Mesenchymal stem cell (in vitro differentiated cells and primary cell): ENCODE results near the gene TUBGCP6.
A peak's percentile ranks its signal among the peaks of the same experiment; 100 is the strongest.

Experiments
- DNase-seq: peaks from one replicate; pipeline ENCODE4 v3.0.0-alpha.2; 2013
- H2AFZ ChIP-seq: one replicate; pipeline ENCODE4 v1.6.1; 2013; ENCODE audit warnings: low read depth, mild to moderate bottlenecking, control low read depth, inconsistent platforms, low read length, moderate library complexity
- H2AK5ac ChIP-seq: 2 replicates; pipeline ENCODE4 v1.6.1; 2013; ENCODE audit warnings: low read length, moderate library complexity, mild to moderate bottlenecking, inconsistent platforms; ENCODE audit not compliant: severe bottlenecking
- H2BK120ac ChIP-seq: one replicate; pipeline ENCODE4 v1.6.1; 2013; ENCODE audit warnings: low read depth, mild to moderate bottlenecking, inconsistent platforms, low read length, moderate library complexity
- H2BK12ac ChIP-seq, 2 experiments: one replicate each; pipeline ENCODE4 v1.6.1; 2013; ENCODE audit warnings: inconsistent platforms in 2 of 2, low read length in 2 of 2, mild to moderate bottlenecking in 2 of 2, moderate library complexity in 2 of 2, control low read depth in 1 of 2
- H2BK15ac ChIP-seq: one replicate; pipeline ENCODE4 v1.6.1; 2013; ENCODE audit warnings: mild to moderate bottlenecking, low read depth, inconsistent platforms; ENCODE audit not compliant: poor library complexity, severe bottlenecking
- H2BK5ac ChIP-seq: 2 replicates; pipeline ENCODE4 v1.6.1; 2013; ENCODE audit warnings: low read depth, mild to moderate bottlenecking, low read length, control low read depth, inconsistent platforms; ENCODE audit not compliant: poor library complexity, severe bottlenecking
- H3K14ac ChIP-seq, 2 experiments: one replicate each; pipeline ENCODE4 v1.6.1; 2013; ENCODE audit warnings: inconsistent platforms in 2 of 2, low read length in 2 of 2, control low read depth in 1 of 2, mild to moderate bottlenecking in 1 of 2, moderate library complexity in 1 of 2
- H3K18ac ChIP-seq, 2 experiments: one replicate each; pipeline ENCODE4 v1.6.1; 2013; ENCODE audit warnings: inconsistent platforms in 2 of 2, low read length in 2 of 2, control low read depth in 1 of 2, low read depth in 1 of 2, mild to moderate bottlenecking in 1 of 2
- H3K23ac ChIP-seq, 2 experiments: one replicate each; pipeline ENCODE4 v1.6.1; 2013; ENCODE audit warnings: inconsistent platforms in 2 of 2, low read length in 2 of 2, mild to moderate bottlenecking in 2 of 2, moderate library complexity in 2 of 2, control low read depth in 1 of 2
- H3K27ac ChIP-seq: 2 replicates; pipeline ENCODE4 v1.5.1; 2013; ENCODE audit warnings: mild to moderate bottlenecking, moderate library complexity, low read length, control low read depth, inconsistent platforms; ENCODE audit not compliant: poor library complexity, severe bottlenecking
- H3K27me3 ChIP-seq, 2 experiments: 2 replicates each; pipeline versions ENCODE4 v1.6.1 to v1.7.0; 2013; ENCODE audit warnings: low read length in 2 of 2, mild to moderate bottlenecking in 2 of 2, moderate library complexity in 2 of 2, control low read depth in 1 of 2, inconsistent platforms in 1 of 2; ENCODE audit not compliant: control insufficient read depth in 1 of 2, insufficient read depth in 1 of 2
- H3K36me3 ChIP-seq, 2 experiments: 2 replicates each; pipeline versions ENCODE4 v1.6.1 to v1.7.0; 2013; ENCODE audit warnings: low read length in 2 of 2, control low read depth in 1 of 2, inconsistent platforms in 1 of 2, low read depth in 1 of 2, mild to moderate bottlenecking in 1 of 2; ENCODE audit not compliant: insufficient read depth in 2 of 2, control insufficient read depth in 1 of 2
- H3K4ac ChIP-seq, 2 experiments: one replicate each; pipeline ENCODE4 v1.6.1; 2013; ENCODE audit warnings: inconsistent platforms in 2 of 2, low read length in 2 of 2, mild to moderate bottlenecking in 2 of 2, moderate library complexity in 2 of 2, control low read depth in 1 of 2, low read depth in 1 of 2
- H3K4me1 ChIP-seq: 2 replicates; pipeline ENCODE4 v1.6.1; 2013; ENCODE audit warnings: low read depth, low read length, control low read depth; ENCODE audit not compliant: control insufficient read depth, insufficient read depth
- H3K4me2 ChIP-seq: 2 replicates; pipeline ENCODE4 v1.6.1; 2013; ENCODE audit warnings: low read length, mild to moderate bottlenecking, inconsistent platforms; ENCODE audit not compliant: poor library complexity, severe bottlenecking
- H3K4me3 ChIP-seq, 2 experiments: 2 replicates each; pipeline versions ENCODE4 v1.5.1 to v1.7.0; 2013; ENCODE audit warnings: low read length in 2 of 2, mild to moderate bottlenecking in 2 of 2, control low read depth in 1 of 2, low read depth in 1 of 2; ENCODE audit not compliant: insufficient read depth in 1 of 2
- H3K79me1 ChIP-seq: replicated peaks from 2 replicates; pipeline ENCODE4 v1.6.1; 2013; ENCODE audit warnings: mild to moderate bottlenecking, control low read depth, low read length, inconsistent platforms; ENCODE audit not compliant: poor library complexity, severe bottlenecking
- H3K9ac ChIP-seq: 2 replicates; pipeline ENCODE4 v1.7.0; 2013; ENCODE audit warnings: mild to moderate bottlenecking, low read length, moderate library complexity
- H3K9me3 ChIP-seq: 2 replicates; pipeline ENCODE4 v1.7.0; 2013; ENCODE audit warnings: mild to moderate bottlenecking, low read length; ENCODE audit not compliant: control insufficient read depth
- H4K8ac ChIP-seq: one replicate; pipeline ENCODE4 v1.6.1; 2013; ENCODE audit warnings: inconsistent platforms, mild to moderate bottlenecking, low read length, moderate library complexity
- H4K91ac ChIP-seq: one replicate; pipeline ENCODE4 v1.6.1; 2013; ENCODE audit warnings: mild to moderate bottlenecking, low read length, inconsistent platforms
- WGBS: methylation state at CpG from one replicate; pipeline ENCODE4 v1.1.7; 2013; ENCODE audit warnings: mixed read lengths; 5-methylcytosine and 5-hydroxymethylcytosine counted together

TUBGCP6 gene

DNA sequence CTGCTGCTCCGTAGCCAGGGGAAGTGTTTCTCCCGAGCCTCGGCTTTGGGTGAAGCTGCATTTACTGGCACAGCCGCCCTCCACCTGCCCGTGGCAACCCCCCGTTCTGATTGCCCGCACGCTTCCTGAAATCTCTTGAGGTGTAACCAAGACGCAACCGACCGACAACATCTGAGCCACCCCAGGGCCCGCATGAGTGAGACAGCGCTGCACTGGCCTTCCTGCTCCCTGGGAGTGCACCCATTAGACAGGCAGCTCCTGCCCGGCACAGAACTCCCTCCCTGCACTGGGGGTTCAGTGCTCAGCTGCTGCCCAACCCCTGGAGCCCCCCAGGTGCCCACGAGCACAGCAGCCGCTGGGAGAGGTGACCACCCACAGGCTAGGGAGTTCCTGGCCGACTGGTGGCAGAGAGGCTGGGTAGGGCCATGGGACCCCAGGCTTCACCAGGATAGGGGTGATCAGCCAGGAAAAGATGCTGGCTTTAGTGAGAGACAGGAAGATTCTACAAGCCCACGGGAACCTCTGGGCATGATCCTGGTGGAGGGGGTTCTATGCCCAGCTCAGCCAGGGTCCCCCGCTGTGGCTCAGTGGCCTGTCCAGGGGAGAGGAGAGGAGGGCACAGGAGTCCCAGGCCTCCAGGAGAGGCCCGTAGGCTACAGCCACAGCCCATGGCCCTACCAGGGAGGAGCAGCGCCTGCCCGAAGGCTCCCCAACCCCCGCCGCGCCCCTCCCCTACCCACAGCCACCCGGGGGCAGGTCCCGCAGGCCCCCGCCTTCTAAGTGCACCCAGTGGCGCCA lies 48.0 kb upstream of the TUBGCP6 start:
- Histone ChIP-seq H2BK12ac (peak overlapping the region; percentile 67 to 82), H3K9ac (peak overlapping the region; percentile 43), H2BK120ac (peak overlapping the region; percentile 84), H3K36me3 (peaks cover 40 to 57% of the 10 kb centered on the region in 2 experiments), H3K79me1 (no peaks in the 10 kb centered on the region), H3K23ac (peak overlapping the region in 1 of 2 experiments; percentile 5), H4K91ac (peak overlapping the region; percentile 89), H2AK5ac (peak overlapping the region; percentile 99), H2AFZ (no peak overlapping the region), H3K4me2 (peak overlapping the region; percentile 71), H4K8ac (peak overlapping the region; percentile 73), H3K14ac (peak overlapping the region in 1 of 2 experiments; percentile 85), H3K27me3 (no peaks in the 10 kb centered on the region), H2BK5ac (peak overlapping the region; percentile 89), H3K18ac (peak overlapping the region; percentile 70 to 90), H3K4me3 (peak overlapping the region; percentile 4 to 40), H3K4me1 (peaks cover 71% of the 10 kb centered on the region), H3K27ac (peak overlapping the region; percentile 97), H2BK15ac (peak overlapping the region; percentile 20), H3K4ac (peak overlapping the region; percentile 39 to 64), H3K9me3 (no peaks in the 10 kb centered on the region)
- WGBS, result 56% methylated on average over 29 of the region's 29 CpGs
- no peak for DNase-seq

DNA sequence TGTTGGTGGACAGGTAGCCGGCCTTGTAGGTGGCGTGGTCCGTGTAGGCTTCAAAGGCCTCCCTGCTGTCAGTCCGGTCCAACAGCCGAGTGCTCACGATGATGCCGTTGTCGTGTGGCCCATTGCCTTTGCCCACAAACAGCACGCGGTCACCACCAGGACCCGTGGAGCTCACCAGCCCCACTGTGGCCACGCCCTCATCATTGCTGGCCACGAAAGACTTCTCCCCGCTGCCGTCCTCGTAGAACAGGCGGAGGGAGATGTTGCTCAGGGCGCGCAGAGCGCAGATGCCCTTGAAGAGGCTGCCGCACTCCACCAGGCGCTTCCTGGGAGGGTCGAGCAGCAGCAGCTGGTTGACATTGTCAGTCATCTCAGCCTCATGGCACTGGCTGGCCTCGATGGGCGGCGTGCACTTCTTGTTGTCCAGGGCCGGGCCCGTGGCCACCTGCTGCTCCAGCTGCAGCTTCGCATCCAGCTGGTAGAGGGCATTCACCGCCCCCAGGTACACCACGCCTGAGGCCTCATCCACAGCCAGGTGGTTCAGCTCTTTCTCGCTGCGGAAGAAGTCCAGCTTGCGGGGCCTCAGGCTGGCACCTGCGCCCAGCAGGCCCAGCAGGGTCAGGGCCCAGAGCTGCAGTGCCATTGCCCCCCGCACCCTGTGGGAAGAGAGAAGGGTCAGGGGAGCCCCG lies 45.3 kb upstream of the TUBGCP6 start:
- Histone ChIP-seq H3K27me3 (no peaks in the 10 kb centered on the region), H3K79me1 (peaks cover 13% of the 10 kb centered on the region), H2AK5ac (no peak overlapping the region), H3K9me3 (no peaks in the 10 kb centered on the region), H2BK15ac (no peak overlapping the region), H3K4me2 (no peak overlapping the region), H2BK120ac (no peak overlapping the region), H3K9ac (no peak overlapping the region), H2BK5ac (no peak overlapping the region), H3K36me3 (peaks cover 58 to 78% of the 10 kb centered on the region in 2 experiments), H3K27ac (no peak overlapping the region), H3K18ac (no peak overlapping the region), H3K4me3 (no peak overlapping the region), H3K4me1 (peaks cover 54% of the 10 kb centered on the region), H2BK12ac (no peak overlapping the region), H3K23ac (no peak overlapping the region), H2AFZ (no peak overlapping the region), H4K91ac (no peak overlapping the region), H3K14ac (no peak overlapping the region), H3K4ac (no peak overlapping the region), H4K8ac (no peak overlapping the region)
- WGBS, result 96% methylated on average over 37 of the region's 37 CpGs
- DNase-seq, result no peak

DNA sequence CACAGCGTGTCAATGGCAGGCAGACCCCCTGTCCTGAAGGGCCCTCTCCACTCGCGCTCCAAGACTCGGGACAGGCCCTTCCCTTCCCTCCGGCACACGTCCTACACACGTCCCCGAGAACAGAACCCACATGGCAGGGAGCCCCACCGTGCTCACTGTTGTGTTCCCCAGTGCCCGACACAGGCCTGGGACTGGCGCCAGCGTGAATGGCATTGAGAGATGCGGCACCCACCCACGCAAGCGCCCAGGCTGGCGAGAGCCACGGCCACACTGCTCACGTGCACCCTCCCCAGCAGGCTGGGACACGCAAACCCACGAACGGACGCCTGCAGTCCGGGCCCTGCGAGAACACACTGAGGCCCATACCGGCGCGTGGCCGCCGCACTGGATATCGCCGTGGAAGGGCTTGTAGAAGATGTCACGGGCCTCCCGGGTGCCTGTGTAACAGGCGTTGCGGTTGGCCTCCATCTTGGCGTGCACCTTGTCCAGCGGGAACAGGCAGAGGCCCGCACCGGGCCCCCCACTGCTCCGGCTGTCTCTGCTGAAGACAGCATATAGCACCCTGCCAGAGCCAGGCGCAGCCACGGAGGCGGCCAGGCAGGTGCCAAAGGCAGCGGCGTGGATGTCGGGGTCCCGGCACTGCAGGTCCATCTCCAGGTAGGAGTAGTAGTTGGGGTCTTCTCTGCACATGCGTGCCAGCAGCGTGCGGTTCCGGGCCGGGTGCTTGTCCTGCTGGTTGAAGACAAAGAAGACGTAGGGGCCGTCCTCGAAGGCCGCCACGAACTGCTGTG lies 44.5 kb upstream of the TUBGCP6 start:
- no peak for DNase-seq
- Histone ChIP-seq H3K18ac (no peak overlapping the region), H3K4me3 (no peak overlapping the region), H2BK15ac (no peak overlapping the region), H2BK120ac (no peak overlapping the region), H3K36me3 (peaks cover 59 to 81% of the 10 kb centered on the region in 2 experiments), H3K27ac (no peak overlapping the region), H4K91ac (no peak overlapping the region), H3K4me2 (no peak overlapping the region), H3K9ac (no peak overlapping the region), H2BK5ac (no peak overlapping the region), H3K14ac (no peak overlapping the region), H2AFZ (no peak overlapping the region), H3K23ac (no peak overlapping the region), H2AK5ac (no peak overlapping the region), H2BK12ac (no peak overlapping the region), H3K27me3 (no peaks in the 10 kb centered on the region), H3K79me1 (peaks cover 13% of the 10 kb centered on the region), H3K4me1 (peaks cover 49% of the 10 kb centered on the region), H3K9me3 (no peaks in the 10 kb centered on the region), H4K8ac (no peak overlapping the region), H3K4ac (no peak overlapping the region)
- 97% methylated on average over 57 of the region's 57 CpGs for WGBS

DNA sequence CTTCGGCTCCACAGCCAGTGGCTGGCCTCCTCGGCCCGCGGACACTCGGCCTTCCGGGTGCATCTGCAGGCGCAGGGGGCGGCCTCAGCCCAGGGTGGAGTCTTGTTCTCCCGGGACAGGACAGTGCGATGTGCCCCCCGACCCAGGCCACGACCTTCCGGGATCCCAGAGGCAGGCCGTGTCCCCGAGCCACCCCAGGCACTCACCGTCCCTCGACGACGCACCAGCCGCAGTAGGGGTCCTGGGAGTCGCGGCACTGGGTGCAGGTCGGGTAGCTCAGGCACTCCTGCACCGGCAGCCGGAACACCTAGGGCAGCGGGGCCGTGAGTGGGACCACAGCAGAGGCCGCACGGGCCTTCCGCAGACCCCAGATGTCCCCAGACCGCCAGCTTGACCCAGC lies 42.9 kb upstream of the TUBGCP6 start:
- H3K4me3 ChIP-seq, result no peak overlapping the region
- H3K18ac ChIP-seq, result no peak overlapping the region
- 96% methylated on average over 31 of the region's 31 CpGs for WGBS
- H3K14ac ChIP-seq, result no peak overlapping the region
- H3K4me1 ChIP-seq, result peaks cover 47% of the 10 kb centered on the region
- H2BK120ac ChIP-seq, result no peak overlapping the region
- no peak overlapping the region for H4K91ac ChIP-seq
- H3K79me1 ChIP-seq, result peaks cover 16% of the 10 kb centered on the region
- no peak overlapping the region for H2AFZ ChIP-seq
- H3K4me2 ChIP-seq, result no peak overlapping the region
- peaks cover 64 to 89% of the 10 kb centered on the region in 2 experiments for H3K36me3 ChIP-seq
- no peak overlapping the region for H3K4ac ChIP-seq
- no peak overlapping the region for H2BK12ac ChIP-seq
- H3K27me3 ChIP-seq, result no peaks in the 10 kb centered on the region
- no peak overlapping the region for H2AK5ac ChIP-seq
- no peak overlapping the region for H3K23ac ChIP-seq
- H3K27ac ChIP-seq, result no peak overlapping the region
- no peak overlapping the region for H2BK15ac ChIP-seq
- H4K8ac ChIP-seq, result no peak overlapping the region
- no peaks in the 10 kb centered on the region for H3K9me3 ChIP-seq
- no peak for DNase-seq
- H3K9ac ChIP-seq, result no peak overlapping the region
- H2BK5ac ChIP-seq, result no peak overlapping the region
